HepG2 (cell line): ENCODE measurements around the gene TMCC1. TPM values are rescaled to one million over a fixed set of nuclear protein-coding genes. Genes with fewer than 3 reads are reported as not detected.

Experiments
- AGO1 ChIP-seq: fragments of 200-400 bp; formaldehyde crosslinking; IDR thresholded peaks from 2 replicates; pipeline ENCODE4 v1.6.1; 2017; ENCODE audit warnings: mild to moderate bottlenecking, low read depth, low read length, moderate library complexity; ENCODE audit not compliant: poor library complexity, severe bottlenecking
- AGO2 ChIP-seq: fragments of 200-400 bp; formaldehyde crosslinking; optimal IDR thresholded peaks from 2 replicates; pipeline ENCODE3; 2017; ENCODE audit warnings: mild to moderate bottlenecking, low read depth, low read length, moderate library complexity
- CBFB ChIP-seq: sonication (generic); formaldehyde crosslinking; IDR thresholded peaks from 2 replicates; pipeline ENCODE4 v1.4.0; 2020; ENCODE audit warnings: missing genetic modification reagents
- FOSL1 ChIP-seq: sonication (generic); formaldehyde crosslinking; IDR thresholded peaks from 2 replicates; pipeline ENCODE4 v1.9.0; 2021; ENCODE audit warnings: missing genetic modification reagents, borderline replicate concordance
- HNRNPK ChIP-seq: fragments of 200-400 bp; formaldehyde crosslinking; IDR thresholded peaks from 2 replicates; pipeline ENCODE4 v1.6.1; 2018; ENCODE audit warnings: low read length, low read depth, moderate library complexity, mild to moderate bottlenecking; ENCODE audit not compliant: poor library complexity, severe bottlenecking
- HOXA3 ChIP-seq: sonication (generic); formaldehyde crosslinking; IDR thresholded peaks from 2 replicates; pipeline ENCODE4 v1.5.0; 2020; ENCODE audit warnings: missing genetic modification reagents
- HOXA5 ChIP-seq: sonication (generic); formaldehyde crosslinking; IDR thresholded peaks from 2 replicates; pipeline ENCODE4 v1.4.0; 2020; ENCODE audit warnings: missing genetic modification reagents
- JUNB ChIP-seq: sonication (generic); formaldehyde crosslinking; IDR thresholded peaks from 2 replicates; pipeline ENCODE4 v1.8.0; 2022; ENCODE audit warnings: missing genetic modification reagents, mild to moderate bottlenecking, borderline replicate concordance
- MAFG ChIP-seq: sonication (generic); formaldehyde crosslinking; IDR thresholded peaks from 2 replicates; pipeline ENCODE4 v1.5.1; 2020; ENCODE audit warnings: mild to moderate bottlenecking, missing genetic modification reagents
- MED13 ChIP-seq: sonication (generic); formaldehyde crosslinking; IDR thresholded peaks from 2 replicates; pipeline ENCODE4 v1.5.0; 2020; ENCODE audit warnings: missing genetic modification reagents
- MZF1 ChIP-seq: sonication (generic); formaldehyde crosslinking; IDR thresholded peaks from 2 replicates; pipeline ENCODE4 v1.8.1; 2023; ENCODE audit warnings: mild to moderate bottlenecking, missing genetic modification reagents, borderline replicate concordance
- NFRKB ChIP-seq: fragments of 450-650 bp; IDR thresholded peaks from 2 replicates; pipeline ENCODE4 v1.6.1; 2017
- PLSCR1 ChIP-seq: sonication (generic); formaldehyde crosslinking; IDR thresholded peaks from 2 replicates; pipeline ENCODE4 v1.5.0; 2020; ENCODE audit warnings: missing genetic modification reagents, mild to moderate bottlenecking, borderline replicate concordance
- RXRA ChIP-seq: sonication (generic); formaldehyde crosslinking; IDR thresholded peaks from 2 replicates; pipeline ENCODE4 v1.5.1; 2020; ENCODE audit warnings: missing genetic modification reagents
- SKIL ChIP-seq: sonication (generic); formaldehyde crosslinking; IDR thresholded peaks from 2 replicates; pipeline ENCODE4 v1.8.0; 2022; ENCODE audit warnings: missing genetic modification reagents, mild to moderate bottlenecking, moderate library complexity, borderline replicate concordance
- TOPORS ChIP-seq: sonication (generic); formaldehyde crosslinking; IDR thresholded peaks from 2 replicates; pipeline ENCODE4 v1.8.0; 2023; ENCODE audit warnings: mild to moderate bottlenecking, missing genetic modification reagents
- ZBTB39 ChIP-seq: sonication (generic); formaldehyde crosslinking; IDR thresholded peaks from 2 replicates; pipeline ENCODE4 v1.5.0; 2020; ENCODE audit warnings: missing genetic modification reagents
- ZBTB44 ChIP-seq: sonication (generic); formaldehyde crosslinking; IDR thresholded peaks from 2 replicates; pipeline ENCODE4 v1.4.0; 2020; ENCODE audit warnings: missing genetic modification reagents
- ZFP37 ChIP-seq: sonication (generic); formaldehyde crosslinking; IDR thresholded peaks from 2 replicates; pipeline ENCODE4 v1.4.0; 2020; ENCODE audit warnings: missing genetic modification reagents, borderline replicate concordance
- ZNF205 ChIP-seq: IDR thresholded peaks from 2 replicates; pipeline ENCODE4 v1.6.1; 2018; ENCODE audit warnings: missing biosample characterization, missing genetic modification reagents
- ZNF414 ChIP-seq: sonication (generic); formaldehyde crosslinking; IDR thresholded peaks from 2 replicates; pipeline ENCODE4 v1.5.0; 2020; ENCODE audit warnings: missing genetic modification reagents
- ZNF546 ChIP-seq: sonication (generic); formaldehyde crosslinking; conservative IDR thresholded peaks from 2 replicates; pipeline ENCODE4 v1.8.1; 2023; ENCODE audit warnings: mild to moderate bottlenecking, missing genetic modification reagents
- ZNF747 ChIP-seq: sonication (generic); formaldehyde crosslinking; IDR thresholded peaks from 2 replicates; pipeline ENCODE4 v1.8.1; 2023; ENCODE audit warnings: missing genetic modification reagents, mild to moderate bottlenecking, borderline replicate concordance
- ZSCAN25 ChIP-seq: sonication (generic); formaldehyde crosslinking; IDR thresholded peaks from 2 replicates; pipeline ENCODE4 v1.8.0; 2022; ENCODE audit warnings: mild to moderate bottlenecking, missing genetic modification reagents
- polyA plus RNA-seq, 8 experiments: library from polyadenylated mRNA; depleted of rRNA in 3 of 8; stranded (reverse) in 7 of 8; unstranded in 1 of 8; fragments of >200 nt; fragmentation: Illumina TruSeq in 4 of 8; extraction: Trizol in 4 of 8; gene quantifications; 2 replicates each; pipeline versions ENCODE4 v1.2.1 to v1.2.3, GENCODE V29; 2011 to 2016; ENCODE audit warnings: low read depth in 4 of 8, missing spikeins in 1 of 8, mixed read lengths in 1 of 8; ENCODE audit not compliant: insufficient read depth in 1 of 8
- total RNA-seq, 5 experiments: library from RNA; depleted of rRNA; stranded (reverse); fragments of >200 nt; fragmentation: Illumina TruSeq; extraction: Trizol; gene quantifications; 2 replicates each; pipeline ENCODE4 v1.2.3, GENCODE V29; 2016; ENCODE audit warnings: low read depth in 1 of 5

Gene TMCC1
- total and polyA plus RNA-seq, 2 of the 13 experiments (the other 11 are each of a cell fraction or from before 2014, with no cell fraction given) = 12.1 to 264 TPM

GRCh38 chr3:129606636-129607390 is 286.7 kb downstream of the TMCC1 start, which contains the start of gene PLXND1 (continued):
- TF ChIP-seq SKIL = no peak
- TF ChIP-seq MAFG (CRISPR knock-in tag) = no peak
- TF ChIP-seq HOXA5 (CRISPR knock-in tag) = no peak
- no peak for TF ChIP-seq TOPORS
- no peak for TF ChIP-seq HOXA3 (CRISPR knock-in tag)
- TF ChIP-seq MZF1 = no peak
- TF ChIP-seq AGO2 = no peak
- no peak for TF ChIP-seq NFRKB
- TF ChIP-seq ZNF546 (CRISPR knock-in tag) = no peak
- TF ChIP-seq ZNF205 (CRISPR knock-in tag) = no peak
- TF ChIP-seq MED13 (CRISPR knock-in tag) = no peak
- TF ChIP-seq CBFB (CRISPR knock-in tag) = no peak
- no peak for TF ChIP-seq ZNF414
- TF ChIP-seq AGO1 = no peak
- TF ChIP-seq HNRNPK = peak; percentile 34
- no peak for TF ChIP-seq PLSCR1 (CRISPR knock-in tag)
- no peak for TF ChIP-seq RXRA
- no peak for TF ChIP-seq ZNF747 (CRISPR knock-in tag)
- no peak for TF ChIP-seq ZBTB44 (CRISPR knock-in tag)
- no peak for TF ChIP-seq ZFP37 (CRISPR knock-in tag)
- TF ChIP-seq JUNB (CRISPR knock-in tag) = no peak
- no peak for TF ChIP-seq ZSCAN25 (CRISPR knock-in tag)
- TF ChIP-seq FOSL1 (CRISPR knock-in tag) = no peak
- no peak for TF ChIP-seq ZBTB39 (CRISPR knock-in tag)
